SK-N-MC (cell line): ENCODE measurements around the gene RAB19.

ENCODE experiments used
- EZH2 ChIP-seq: fragments of 200-600 bp; sonication (generic); IDR thresholded peaks from one replicate; pipeline ENCODE4 v1.6.1; 2017; ENCODE audit warnings: antibody characterized with exemption
- POLR2AphosphoS5 ChIP-seq: IDR thresholded peaks from 2 replicates; pipeline ENCODE4 v1.6.1; 2012; ENCODE audit warnings: mild to moderate bottlenecking, low read depth, low read length, borderline replicate concordance

GRCh38 chr7:140448781-140449480 lies 45.1 kb downstream of the RAB19 start:
- TF ChIP-seq EZH2 = no peak
- no peak for TF ChIP-seq POLR2AphosphoS5
